WTC11 (cell line): ENCODE measurements around the gene DCHS2. TPM values are rescaled to one million over a fixed set of nuclear protein-coding genes. Genes with fewer than 3 reads are reported as not detected.
A peak's percentile ranks its signal among the peaks of the same experiment; 100 is the strongest.

Experiments used
- ATAC-seq: fragments of 200-7000 bp; cut with Tn5 transposase; 2 replicates; pipeline ENCODE4 v1.10.0; 2021; ENCODE audit warnings: mild to moderate bottlenecking, moderate library complexity
- CTCF ChIA-PET: fragments of 300-600 bp; sonication (Branson Sonifier 250); formaldehyde crosslinking; loops from one replicate; lab custom pipeline; 2021; ENCODE audit warnings: antibody characterized with exemption; lab: Charles Lee
- POLR2A ChIA-PET: fragments of 350-600 bp; sonication (Branson Sonifier 250); formaldehyde crosslinking; loops from one replicate; lab custom pipeline; 2021; ENCODE audit warnings: antibody characterized with exemption; lab: Charles Lee
- DNase-seq: peaks from one replicate; pipeline ENCODE4 v3.0.0; 2021; ENCODE audit warnings: low spot score
- H3K27ac Mint-ChIP-seq: 2 replicates; pipeline ENCODE4 v1.8.0; 2021; ENCODE audit warnings: mixed read lengths
- H3K27me3 Mint-ChIP-seq: 2 replicates; pipeline ENCODE4 v1.8.0; 2021; ENCODE audit warnings: low read depth, mild to moderate bottlenecking, moderate library complexity, mixed read lengths
- H3K36me3 Mint-ChIP-seq: 2 replicates; pipeline ENCODE4 v1.8.0; 2021; ENCODE audit warnings: mixed read lengths
- H3K4me1 Mint-ChIP-seq: 2 replicates; pipeline ENCODE4 v1.8.0; 2022; ENCODE audit warnings: mixed read lengths
- H3K4me3 Mint-ChIP-seq: 2 replicates; pipeline ENCODE4 v1.8.0; 2021; ENCODE audit warnings: mild to moderate bottlenecking, moderate library complexity, mixed read lengths
- H3K9me3 Mint-ChIP-seq: 2 replicates; pipeline ENCODE4 v1.8.0; 2021; ENCODE audit warnings: mixed read lengths
- CBFB ChIP-seq: sonication (generic); formaldehyde crosslinking; IDR thresholded peaks from 2 replicates; pipeline ENCODE4 v1.8.1; 2022; ENCODE audit warnings: mild to moderate bottlenecking, low read depth, missing genetic modification reagents
- CREB1 ChIP-seq: sonication (generic); formaldehyde crosslinking; IDR thresholded peaks from 2 replicates; pipeline ENCODE4 v1.8.0; 2023; ENCODE audit warnings: mild to moderate bottlenecking, missing genetic modification reagents
- CREM ChIP-seq: sonication (generic); formaldehyde crosslinking; IDR thresholded peaks from 2 replicates; pipeline ENCODE4 v1.8.1; 2022; ENCODE audit warnings: mild to moderate bottlenecking, missing genetic modification reagents, moderate library complexity
- E2F5 ChIP-seq: sonication (generic); formaldehyde crosslinking; IDR thresholded peaks from 2 replicates; pipeline ENCODE4 v1.8.1; 2022; ENCODE audit warnings: mild to moderate bottlenecking, moderate library complexity, missing genetic modification reagents
- ESRRA ChIP-seq: sonication (generic); formaldehyde crosslinking; IDR thresholded peaks from 2 replicates; pipeline ENCODE4 v1.8.1; 2022; ENCODE audit warnings: mild to moderate bottlenecking, missing genetic modification reagents, borderline replicate concordance
- IRF2 ChIP-seq: sonication (generic); formaldehyde crosslinking; IDR thresholded peaks from 2 replicates; pipeline ENCODE4 v1.8.0; 2022; ENCODE audit warnings: low read depth, missing genetic modification reagents, borderline replicate concordance
- NFATC4 ChIP-seq: fragments of 250-450 bp; sonication (Bioruptor Pico); IDR thresholded peaks from 2 replicates; pipeline ENCODE4 v1.9.0; 2021; ENCODE audit warnings: mild to moderate bottlenecking
- SMAD3 ChIP-seq: sonication (generic); formaldehyde crosslinking; IDR thresholded peaks from 2 replicates; pipeline ENCODE4 v1.8.0; 2022; ENCODE audit warnings: missing genetic modification reagents, mild to moderate bottlenecking, borderline replicate concordance
- SOX15 ChIP-seq: fragments of 250-450 bp; sonication (Bioruptor Pico); IDR thresholded peaks from 2 replicates; pipeline ENCODE4 v1.9.0; 2021; ENCODE audit warnings: mild to moderate bottlenecking
- STAT6 ChIP-seq: sonication (generic); formaldehyde crosslinking; conservative IDR thresholded peaks from 2 replicates; pipeline ENCODE4 v1.8.1; 2023; ENCODE audit warnings: mild to moderate bottlenecking, low read depth, missing genetic modification reagents, moderate library complexity
- TP53 ChIP-seq: sonication (generic); formaldehyde crosslinking; IDR thresholded peaks from 2 replicates; pipeline ENCODE4 v1.8.1; 2023; ENCODE audit warnings: mild to moderate bottlenecking, missing genetic modification reagents
- ZNF532 ChIP-seq: fragments of 250-450 bp; sonication (Bioruptor Pico); IDR thresholded peaks from 2 replicates; pipeline ENCODE4 v1.9.0; 2021; ENCODE audit warnings: mild to moderate bottlenecking, borderline replicate concordance
- total RNA-seq: library from RNA; stranded (reverse); gene quantifications from 3 replicates; pipeline ENCODE4 v1.2.3, GENCODE V29; 2021
- TF ChIP-seq, protein P1 (sequence below): sonication (generic); formaldehyde crosslinking; IDR thresholded peaks from 2 replicates; pipeline ENCODE4 v1.8.1; 2023; ENCODE audit warnings: mild to moderate bottlenecking, missing genetic modification reagents, moderate library complexity
- TF ChIP-seq, protein P2 (sequence below): sonication (generic); formaldehyde crosslinking; IDR thresholded peaks from 2 replicates; pipeline ENCODE4 v1.8.0; 2022; ENCODE audit warnings: mild to moderate bottlenecking, missing genetic modification reagents
- TF ChIP-seq, protein P3 (sequence below): sonication (generic); formaldehyde crosslinking; IDR thresholded peaks from 2 replicates; pipeline ENCODE4 v1.8.0; 2023; ENCODE audit warnings: missing genetic modification reagents, mild to moderate bottlenecking, borderline replicate concordance
- TF ChIP-seq, protein P4 (sequence below): sonication (generic); formaldehyde crosslinking; IDR thresholded peaks from 2 replicates; pipeline ENCODE4 v1.8.0; 2023; ENCODE audit warnings: mild to moderate bottlenecking, missing genetic modification reagents

DCHS2 gene
- total RNA-seq, 1 experiment from 2014 or later, result 1.3 TPM

- TF ChIP-seq, protein P1, sequence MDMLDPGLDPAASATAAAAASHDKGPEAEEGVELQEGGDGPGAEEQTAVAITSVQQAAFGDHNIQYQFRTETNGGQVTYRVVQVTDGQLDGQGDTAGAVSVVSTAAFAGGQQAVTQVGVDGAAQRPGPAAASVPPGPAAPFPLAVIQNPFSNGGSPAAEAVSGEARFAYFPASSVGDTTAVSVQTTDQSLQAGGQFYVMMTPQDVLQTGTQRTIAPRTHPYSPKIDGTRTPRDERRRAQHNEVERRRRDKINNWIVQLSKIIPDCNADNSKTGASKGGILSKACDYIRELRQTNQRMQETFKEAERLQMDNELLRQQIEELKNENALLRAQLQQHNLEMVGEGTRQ (CRISPR knock-in tag), result no peak; the same call in 1 of the 2 replicates
- TF ChIP-seq NFATC4 (CRISPR knock-in tag), result no peak
- TF ChIP-seq, protein P2, sequence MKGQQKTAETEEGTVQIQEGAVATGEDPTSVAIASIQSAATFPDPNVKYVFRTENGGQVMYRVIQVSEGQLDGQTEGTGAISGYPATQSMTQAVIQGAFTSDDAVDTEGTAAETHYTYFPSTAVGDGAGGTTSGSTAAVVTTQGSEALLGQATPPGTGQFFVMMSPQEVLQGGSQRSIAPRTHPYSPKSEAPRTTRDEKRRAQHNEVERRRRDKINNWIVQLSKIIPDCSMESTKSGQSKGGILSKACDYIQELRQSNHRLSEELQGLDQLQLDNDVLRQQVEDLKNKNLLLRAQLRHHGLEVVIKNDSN (CRISPR knock-in tag), result no peak
- TF ChIP-seq, protein P3, sequence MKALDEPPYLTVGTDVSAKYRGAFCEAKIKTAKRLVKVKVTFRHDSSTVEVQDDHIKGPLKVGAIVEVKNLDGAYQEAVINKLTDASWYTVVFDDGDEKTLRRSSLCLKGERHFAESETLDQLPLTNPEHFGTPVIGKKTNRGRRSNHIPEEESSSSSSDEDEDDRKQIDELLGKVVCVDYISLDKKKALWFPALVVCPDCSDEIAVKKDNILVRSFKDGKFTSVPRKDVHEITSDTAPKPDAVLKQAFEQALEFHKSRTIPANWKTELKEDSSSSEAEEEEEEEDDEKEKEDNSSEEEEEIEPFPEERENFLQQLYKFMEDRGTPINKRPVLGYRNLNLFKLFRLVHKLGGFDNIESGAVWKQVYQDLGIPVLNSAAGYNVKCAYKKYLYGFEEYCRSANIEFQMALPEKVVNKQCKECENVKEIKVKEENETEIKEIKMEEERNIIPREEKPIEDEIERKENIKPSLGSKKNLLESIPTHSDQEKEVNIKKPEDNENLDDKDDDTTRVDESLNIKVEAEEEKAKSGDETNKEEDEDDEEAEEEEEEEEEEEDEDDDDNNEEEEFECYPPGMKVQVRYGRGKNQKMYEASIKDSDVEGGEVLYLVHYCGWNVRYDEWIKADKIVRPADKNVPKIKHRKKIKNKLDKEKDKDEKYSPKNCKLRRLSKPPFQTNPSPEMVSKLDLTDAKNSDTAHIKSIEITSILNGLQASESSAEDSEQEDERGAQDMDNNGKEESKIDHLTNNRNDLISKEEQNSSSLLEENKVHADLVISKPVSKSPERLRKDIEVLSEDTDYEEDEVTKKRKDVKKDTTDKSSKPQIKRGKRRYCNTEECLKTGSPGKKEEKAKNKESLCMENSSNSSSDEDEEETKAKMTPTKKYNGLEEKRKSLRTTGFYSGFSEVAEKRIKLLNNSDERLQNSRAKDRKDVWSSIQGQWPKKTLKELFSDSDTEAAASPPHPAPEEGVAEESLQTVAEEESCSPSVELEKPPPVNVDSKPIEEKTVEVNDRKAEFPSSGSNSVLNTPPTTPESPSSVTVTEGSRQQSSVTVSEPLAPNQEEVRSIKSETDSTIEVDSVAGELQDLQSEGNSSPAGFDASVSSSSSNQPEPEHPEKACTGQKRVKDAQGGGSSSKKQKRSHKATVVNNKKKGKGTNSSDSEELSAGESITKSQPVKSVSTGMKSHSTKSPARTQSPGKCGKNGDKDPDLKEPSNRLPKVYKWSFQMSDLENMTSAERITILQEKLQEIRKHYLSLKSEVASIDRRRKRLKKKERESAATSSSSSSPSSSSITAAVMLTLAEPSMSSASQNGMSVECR, result no peak
- TF ChIP-seq IRF2 (CRISPR knock-in tag), result no peak
- TF ChIP-seq TP53 (CRISPR knock-in tag), result no peak
- no peak for TF ChIP-seq ZNF532
Measured at GRCh38 chr4:154492288-154492687, 689 bp upstream of the DCHS2 start (continued).

DNA sequence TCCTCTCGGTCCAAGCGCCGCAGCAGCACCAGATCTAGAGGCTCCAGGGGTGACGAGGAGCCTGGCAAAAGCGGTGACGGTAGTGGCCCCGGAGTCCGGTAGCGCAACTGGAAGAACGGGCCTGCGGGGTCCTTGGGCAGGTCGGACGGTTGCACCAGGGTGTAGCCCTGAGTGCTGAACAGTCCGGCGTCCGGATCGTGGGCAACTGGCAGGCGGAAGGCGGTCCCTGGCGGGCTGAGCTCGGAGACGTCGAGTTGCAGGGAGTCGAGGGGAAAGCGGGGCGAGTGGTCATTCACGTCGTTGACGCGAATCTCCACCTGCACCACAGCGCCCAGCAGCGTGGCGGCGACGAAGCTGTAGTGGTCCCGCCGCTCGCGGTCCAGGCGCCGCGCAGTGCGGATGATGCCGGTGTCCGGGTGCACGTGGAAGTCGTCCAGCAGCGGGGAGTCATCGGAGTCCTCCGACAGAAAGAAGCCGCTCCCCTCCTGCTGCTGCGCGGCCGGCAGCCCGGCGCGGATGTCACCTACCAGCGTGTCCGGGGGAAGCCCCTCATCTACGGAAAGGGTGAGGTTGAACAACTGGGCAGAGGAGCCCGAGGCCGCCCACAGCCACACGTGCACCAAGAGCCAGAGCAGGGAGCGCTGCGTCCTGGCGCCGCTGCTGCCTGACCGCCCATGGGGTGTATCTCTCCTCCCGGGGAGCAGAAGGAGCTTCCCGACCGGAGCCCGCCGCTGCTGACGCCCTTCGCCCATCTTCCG is 837 bp downstream of the DCHS2 start:
- peak; percentile 35 for ATAC-seq
- ChIA-PET CTCF (interaction anchor here (0.9 to 2.1 kb wide), 9 partner anchors 8 to 253 kb away, joined by 3 to 13 read pairs (median 4); partner anchors contain the start of genes LRAT and PLRG1), POLR2A (interaction anchor here (1.0 kb wide), 1 partner anchor 15 kb away, joined by 4 read pairs; no protein-coding TSS in a partner anchor)
- peak overlapping the region; percentile 80 for H3K4me3 Mint-ChIP-seq
- H3K36me3 Mint-ChIP-seq, result no peaks in the 10 kb centered on the region
- peaks cover 81% of the 10 kb centered on the region for H3K27me3 Mint-ChIP-seq
- peaks cover 16% of the 10 kb centered on the region for H3K4me1 Mint-ChIP-seq
- H3K9me3 Mint-ChIP-seq, result no peaks in the 10 kb centered on the region
- no peak overlapping the region for H3K27ac Mint-ChIP-seq
- peak; percentile 55 for DNase-seq
- TF ChIP-seq CREB1 (CRISPR knock-in tag) (peak; percentile 96), TP53 (CRISPR knock-in tag) (peak; percentile 97), CREM (peak; percentile 73; the same call in 1 of the 2 replicates), ESRRA (CRISPR knock-in tag) (peak; percentile 98), SMAD3 (CRISPR knock-in tag) (peak; percentile 93), SOX15 (no peak), STAT6 (CRISPR knock-in tag) (peak; percentile 69; the same call in 1 of the 2 replicates), E2F5 (CRISPR knock-in tag) (no peak), CBFB (no peak)
- TF ChIP-seq, protein P4, sequence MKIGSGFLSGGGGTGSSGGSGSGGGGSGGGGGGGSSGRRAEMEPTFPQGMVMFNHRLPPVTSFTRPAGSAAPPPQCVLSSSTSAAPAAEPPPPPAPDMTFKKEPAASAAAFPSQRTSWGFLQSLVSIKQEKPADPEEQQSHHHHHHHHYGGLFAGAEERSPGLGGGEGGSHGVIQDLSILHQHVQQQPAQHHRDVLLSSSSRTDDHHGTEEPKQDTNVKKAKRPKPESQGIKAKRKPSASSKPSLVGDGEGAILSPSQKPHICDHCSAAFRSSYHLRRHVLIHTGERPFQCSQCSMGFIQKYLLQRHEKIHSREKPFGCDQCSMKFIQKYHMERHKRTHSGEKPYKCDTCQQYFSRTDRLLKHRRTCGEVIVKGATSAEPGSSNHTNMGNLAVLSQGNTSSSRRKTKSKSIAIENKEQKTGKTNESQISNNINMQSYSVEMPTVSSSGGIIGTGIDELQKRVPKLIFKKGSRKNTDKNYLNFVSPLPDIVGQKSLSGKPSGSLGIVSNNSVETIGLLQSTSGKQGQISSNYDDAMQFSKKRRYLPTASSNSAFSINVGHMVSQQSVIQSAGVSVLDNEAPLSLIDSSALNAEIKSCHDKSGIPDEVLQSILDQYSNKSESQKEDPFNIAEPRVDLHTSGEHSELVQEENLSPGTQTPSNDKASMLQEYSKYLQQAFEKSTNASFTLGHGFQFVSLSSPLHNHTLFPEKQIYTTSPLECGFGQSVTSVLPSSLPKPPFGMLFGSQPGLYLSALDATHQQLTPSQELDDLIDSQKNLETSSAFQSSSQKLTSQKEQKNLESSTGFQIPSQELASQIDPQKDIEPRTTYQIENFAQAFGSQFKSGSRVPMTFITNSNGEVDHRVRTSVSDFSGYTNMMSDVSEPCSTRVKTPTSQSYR (CRISPR knock-in tag), result peak; percentile 93; the same call in 1 of the 2 replicates
